GM08714 (cell line): Measurements from ENCODE around the gene TWIST2.

Source experiments
- H3K4me3 ChIP-seq: fragments of 200-500 bp; sonication (Bioruptor generic); 2 replicates; pipeline ENCODE4 v1.5.1; 2014; ENCODE audit warnings: mild to moderate bottlenecking, low read length, inconsistent platforms
- ZNF274 ChIP-seq: IDR thresholded peaks from 2 replicates; pipeline ENCODE4 v1.6.1; 2012; ENCODE audit warnings: mild to moderate bottlenecking, low read depth, low read length

TWIST2 gene

GRCh38 chr2:238847419-238847801 lies 475 bp upstream of the TWIST2 start:
- TF ChIP-seq ZNF274, result no peak
- H3K4me3 ChIP-seq, result no peak overlapping the region

- no peak overlapping the region for H3K4me3 ChIP-seq
Observed at GRCh38 chr2:238848691-238848975, 748 bp downstream of the TWIST2 start.

GRCh38 chr2:238848976-238849853 lies 1.3 kb downstream of the TWIST2 start:
- TF ChIP-seq ZNF274, result no peak
- no peak overlapping the region for H3K4me3 ChIP-seq

More at GRCh38 chr2:238848691-238848975, 748 bp downstream of the TWIST2 start:
- TF ChIP-seq ZNF274, result no peak

DNA sequence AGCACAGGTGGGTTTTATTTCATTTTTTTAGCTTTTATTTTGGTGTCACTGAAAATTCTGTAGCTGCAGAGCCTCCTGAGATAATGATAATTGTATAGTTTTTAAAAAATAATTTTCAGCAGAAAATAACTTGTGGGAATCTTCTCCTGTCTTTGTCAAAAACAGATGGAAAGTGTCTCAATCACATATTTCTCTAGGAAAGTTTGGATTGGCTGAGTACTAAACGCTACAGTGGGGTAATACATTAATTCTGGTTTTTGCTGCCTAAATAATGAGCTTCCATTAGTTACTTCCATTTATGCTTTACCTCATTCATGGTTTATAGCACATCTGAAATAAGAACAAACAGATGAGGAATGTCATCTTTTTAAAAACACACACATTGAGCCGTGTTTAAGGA lies 2.2 kb downstream of the TWIST2 start:
- no peak overlapping the region for H3K4me3 ChIP-seq
- TF ChIP-seq ZNF274, result no peak

- no peak overlapping the region for H3K4me3 ChIP-seq
- TF ChIP-seq ZNF274, result no peak
Observed at GRCh38 chr2:238851026-238851425, 3.1 kb downstream of the TWIST2 start.

- no peak overlapping the region for H3K4me3 ChIP-seq
- TF ChIP-seq ZNF274, result no peak
Observed at GRCh38 chr2:238851761-238852160, 3.9 kb downstream of the TWIST2 start.

DNA sequence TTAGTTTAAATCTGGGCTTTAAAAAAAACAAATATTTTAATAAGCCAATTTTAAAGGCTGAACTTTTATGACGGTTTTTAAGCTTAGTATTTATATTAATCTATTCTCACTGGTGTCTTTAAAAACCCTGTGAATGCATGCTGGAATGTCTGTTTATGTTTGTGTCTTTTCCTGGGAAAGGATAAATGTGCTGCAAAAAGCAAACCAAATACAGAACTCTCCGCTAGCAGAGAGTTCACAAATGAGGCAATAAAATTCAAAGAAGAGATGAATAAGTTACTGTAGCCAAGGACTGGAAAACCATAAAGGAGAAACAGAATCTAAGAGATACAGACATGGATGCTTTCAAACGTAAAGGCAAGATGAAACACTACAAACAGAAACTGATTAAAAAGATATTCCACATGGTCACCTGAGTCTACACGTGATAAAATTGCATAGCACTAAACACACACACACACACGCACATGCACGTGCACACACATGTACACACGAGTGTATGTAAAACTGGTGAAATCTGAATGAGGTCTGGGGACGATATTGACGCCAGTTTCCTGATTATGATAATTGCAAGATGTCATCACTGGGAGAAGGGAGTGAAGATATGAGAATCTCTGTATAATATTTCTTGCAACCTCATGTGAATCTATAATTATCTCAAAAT lies 4.5 kb downstream of the TWIST2 start:
- TF ChIP-seq ZNF274, result no peak
- no peak overlapping the region for H3K4me3 ChIP-seq

DNA sequence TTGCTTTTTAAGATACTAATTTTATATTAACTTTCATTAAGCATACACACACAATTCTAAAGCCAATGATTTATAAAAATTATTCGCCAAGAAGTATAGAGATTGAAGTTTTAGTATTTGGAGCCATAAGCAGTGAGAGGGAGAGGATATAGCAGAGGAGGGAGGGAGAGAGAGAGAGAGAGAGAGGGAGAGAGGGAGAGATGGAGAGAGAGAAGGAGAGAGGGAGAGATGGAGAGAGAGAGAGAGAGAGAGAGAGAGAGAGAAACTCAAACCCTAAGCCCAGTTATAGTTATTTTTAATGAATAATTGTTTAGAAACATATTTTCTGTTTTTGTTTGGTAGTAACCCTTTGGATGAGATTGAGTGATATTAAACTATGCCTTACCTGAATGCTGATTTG lies 5.3 kb downstream of the TWIST2 start:
- no peak for TF ChIP-seq ZNF274
- no peak overlapping the region for H3K4me3 ChIP-seq

GRCh38 chr2:238853721-238854120 lies 5.8 kb downstream of the TWIST2 start:
- TF ChIP-seq ZNF274, result no peak
- H3K4me3 ChIP-seq, result no peak overlapping the region

DNA sequence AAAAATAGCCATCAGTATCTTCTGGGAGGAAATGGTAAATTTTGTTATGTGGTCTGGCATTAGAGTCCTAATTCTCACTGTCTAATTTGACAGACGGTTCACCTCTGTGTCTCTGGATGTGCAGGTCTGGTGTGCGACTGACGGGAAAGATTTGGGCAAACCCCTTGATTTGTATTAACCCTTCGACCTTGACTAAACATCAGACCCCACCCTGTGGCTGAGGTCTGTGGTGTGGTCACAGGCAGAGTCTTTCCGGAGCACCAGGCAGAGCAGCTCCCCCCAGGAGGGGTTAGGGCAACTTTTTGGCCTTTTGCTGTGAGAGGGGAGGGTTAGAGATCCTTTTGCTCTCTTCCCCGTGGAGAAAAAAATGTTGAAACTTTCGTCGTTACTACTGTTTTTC lies 6.4 kb downstream of the TWIST2 start:
- H3K4me3 ChIP-seq, result no peak overlapping the region

DNA sequence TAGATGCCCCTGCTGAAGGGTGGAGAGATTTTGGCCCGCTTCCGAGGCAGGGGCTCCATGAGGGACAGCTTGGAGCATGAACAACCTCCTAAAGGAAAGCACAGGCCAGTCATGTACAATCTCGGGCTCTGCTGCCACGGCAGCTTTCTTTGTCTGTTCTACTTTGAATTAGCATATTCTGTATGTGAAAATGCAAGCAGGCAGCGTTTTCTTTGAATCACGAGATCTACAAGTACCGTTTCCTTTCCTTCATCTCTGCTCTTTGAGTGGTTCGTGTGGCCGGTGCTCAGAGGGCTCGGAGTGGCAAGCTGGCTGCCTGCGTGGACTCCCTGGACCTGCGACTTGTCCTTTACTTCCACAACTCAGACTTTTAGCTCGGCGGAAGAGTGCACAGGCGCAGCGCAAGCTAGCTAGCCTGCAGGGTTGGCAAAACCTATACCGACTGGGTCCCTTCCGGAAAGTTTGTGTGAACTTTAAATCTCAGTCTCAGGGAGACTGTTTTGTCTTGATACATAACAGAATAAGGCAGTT lies 6.9 kb downstream of the TWIST2 start:
- no peak for TF ChIP-seq ZNF274
- no peak overlapping the region for H3K4me3 ChIP-seq

More for the DNA sequence above, 6.4 kb downstream of the TWIST2 start:
- no peak for TF ChIP-seq ZNF274

- TF ChIP-seq ZNF274, result no peak
- no peak overlapping the region for H3K4me3 ChIP-seq
Observed at GRCh38 chr2:238855299-238855698, 7.4 kb downstream of the TWIST2 start.

GRCh38 chr2:238855891-238856580 lies 8.2 kb downstream of the TWIST2 start:
- H3K4me3 ChIP-seq, result no peak overlapping the region
- no peak for TF ChIP-seq ZNF274

GRCh38 chr2:238856713-238857567 lies 9.1 kb downstream of the TWIST2 start:
- H3K4me3 ChIP-seq, result no peak overlapping the region
- no peak for TF ChIP-seq ZNF274
